Measurements from ENCODE around the gene SBF2.

GRCh38 chr11:10012068-10012467, 282.0 kb downstream of the SBF2 start:
- TF ChIP-seq EZH2 (IDR thresholded peaks at IDR 0.05; ENCODE audit: borderline replicate concordance, low read depth, low read length, severe bottlenecking) = no peak
- no peak for TF ChIP-seq CTCF (IDR thresholded peaks at IDR 0.05; ENCODE audit: extremely low read depth in 1 of 2, insufficient read depth in 1 of 2, low read depth in 1 of 2, low read length in 2 of 2)
- TF ChIP-seq JUN (IDR thresholded peaks at IDR 0.05; ENCODE audit: borderline replicate concordance, insufficient read depth, insufficient read length, low read depth) = no peak
- no peak for TF ChIP-seq POLR2A (IDR thresholded peaks at IDR 0.05; ENCODE audit: low read depth, low read length)
- TF ChIP-seq MYC (IDR thresholded peaks at IDR 0.05; ENCODE audit: low read depth, low read length) = no peak
- TF ChIP-seq POLR2AphosphoS5 (IDR thresholded peaks at IDR 0.05; ENCODE audit: insufficient read depth, low read depth, low read length) = no peak
- no peak for TF ChIP-seq FOS (IDR thresholded peaks at IDR 0.05; ENCODE audit: borderline replicate concordance, insufficient read depth, low read length)
- no peak for TF ChIP-seq MAX (IDR thresholded peaks at IDR 0.05; ENCODE audit: insufficient read depth, insufficient read length)
